Stimulated activated CD4-positive, alpha-beta T cell treated with anti-CD3 and anti-CD28 coated beads, Interleukin-1b, Interleukin-23, amount 100 ng/mL, for 1 hour (primary cell): Measurements from ENCODE around the gene TPSB2.

ENCODE experiments used
- DNase-seq, 2 donors: peaks; one replicate each; pipeline ENCODE4 v3.0.0-alpha.2; 2020; ENCODE audit warnings: low read depth in 2 of 2

The TPSB2 gene

DNA sequence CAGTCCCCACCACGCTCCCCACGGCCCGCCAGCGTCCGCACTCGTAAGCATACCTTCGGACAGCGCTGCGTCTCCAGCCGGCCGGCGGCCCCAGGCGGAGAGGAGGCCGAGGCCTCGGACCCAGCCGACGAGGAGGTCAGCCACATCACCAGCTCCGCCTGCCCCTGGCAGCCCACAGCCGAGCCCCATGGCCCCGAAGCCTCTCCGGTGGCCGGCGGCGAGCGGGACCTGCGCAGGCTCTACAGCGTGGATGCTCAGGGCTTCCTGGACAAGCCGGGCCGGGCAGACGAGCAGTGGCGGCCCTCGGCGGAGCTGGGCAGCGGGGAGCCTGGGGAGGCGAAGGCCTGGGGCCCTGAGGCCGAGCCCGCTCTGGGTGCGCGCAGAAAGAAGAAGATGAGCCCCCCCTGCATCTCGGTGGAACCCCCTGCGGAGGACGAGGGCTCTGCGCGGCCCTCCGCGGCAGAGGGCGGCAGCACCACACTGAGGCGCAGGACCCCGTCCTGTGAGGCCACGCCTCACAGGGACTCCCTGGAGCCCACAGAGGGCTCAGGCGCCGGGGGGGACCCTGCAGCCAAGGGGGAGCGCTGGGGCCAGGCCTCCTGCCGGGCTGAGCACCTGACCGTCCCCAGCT lies 9.8 kb downstream of the TPSB2 start:
- DNase-seq = no peak

DNA sequence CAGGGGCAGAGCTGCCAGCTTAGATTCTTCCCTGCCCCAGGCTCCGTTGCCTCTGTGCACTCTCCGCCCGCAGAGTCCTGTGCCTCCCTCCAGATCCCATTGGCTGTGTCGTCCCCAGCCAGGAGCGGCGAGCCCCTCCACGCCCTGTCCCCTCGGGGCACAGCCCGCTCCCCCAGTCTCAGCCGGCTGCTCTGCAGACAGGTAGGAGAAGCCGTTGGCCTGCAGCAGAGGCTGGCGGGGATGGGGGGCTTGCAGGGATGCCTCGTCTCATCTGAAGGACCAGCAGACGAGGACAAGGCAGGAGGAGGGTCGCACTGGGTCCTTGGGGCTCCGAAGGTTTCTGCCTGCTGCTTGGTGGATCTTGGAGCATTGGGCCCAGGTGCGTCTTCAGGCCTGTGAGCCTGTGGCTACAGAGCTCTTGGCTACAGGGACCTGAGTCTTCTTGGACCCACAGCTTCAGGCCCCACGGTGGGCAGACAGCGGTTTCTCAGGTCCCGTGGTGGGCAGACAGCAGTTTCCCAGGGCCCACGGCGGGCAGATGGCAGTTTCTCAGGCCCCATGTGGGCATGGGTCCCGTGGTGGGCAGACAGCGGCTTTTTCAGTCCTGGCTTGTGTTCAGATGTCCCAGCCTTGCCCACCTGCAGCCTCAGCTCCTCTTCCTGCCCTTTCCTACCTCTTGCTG lies 10.9 kb downstream of the TPSB2 start:
- DNase-seq = no peak

GRCh38 chr16:1218061-1218929 lies 11.7 kb downstream of the TPSB2 start:
- DNase-seq = no peak

- DNase-seq = no peak
These were observed 12.5 kb downstream of the TPSB2 start for GRCh38 chr16:1217526-1217925.

GRCh38 chr16:1216681-1217400 lies 13.1 kb downstream of the TPSB2 start:
- no peak for DNase-seq

- no peak for DNase-seq
These were observed 13.7 kb downstream of the TPSB2 start for GRCh38 chr16:1216296-1216619.

DNA sequence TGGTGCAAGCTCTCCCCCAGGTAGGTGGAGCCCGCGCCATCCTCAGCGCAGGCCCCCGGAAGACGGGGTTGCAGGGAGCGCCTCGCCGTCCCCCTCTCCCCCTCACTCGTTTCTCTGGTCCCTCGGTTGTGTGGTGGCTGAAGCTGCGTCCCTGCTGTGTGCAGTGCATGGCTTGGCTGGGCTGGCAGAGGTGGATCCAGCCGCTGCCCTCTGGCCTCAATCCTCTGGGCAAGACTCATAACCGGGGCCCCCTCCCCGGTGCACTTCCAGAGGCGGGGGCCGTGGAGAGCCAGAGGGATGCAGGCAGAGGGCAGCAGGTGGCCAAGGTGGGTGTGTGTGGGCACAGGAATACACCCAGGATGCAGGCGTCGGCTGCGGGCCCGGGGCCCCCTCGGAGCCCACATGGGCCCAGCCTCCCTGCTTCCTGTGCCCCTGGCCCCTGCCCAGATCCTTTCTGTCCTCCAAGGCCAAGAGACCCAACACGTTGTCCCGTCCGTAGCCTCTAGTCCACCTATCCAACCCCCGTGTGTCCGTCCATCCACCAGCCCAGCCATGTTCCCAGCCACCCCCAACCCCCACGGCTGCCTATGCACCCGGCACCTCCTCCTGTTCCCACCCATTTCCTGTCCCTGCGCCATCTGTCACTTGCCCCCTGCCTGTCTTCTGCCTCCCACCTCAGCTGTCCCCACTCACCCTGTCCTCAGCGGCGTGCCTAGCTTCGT lies 14.2 kb downstream of the TPSB2 start:
- DNase-seq = no peak

DNA sequence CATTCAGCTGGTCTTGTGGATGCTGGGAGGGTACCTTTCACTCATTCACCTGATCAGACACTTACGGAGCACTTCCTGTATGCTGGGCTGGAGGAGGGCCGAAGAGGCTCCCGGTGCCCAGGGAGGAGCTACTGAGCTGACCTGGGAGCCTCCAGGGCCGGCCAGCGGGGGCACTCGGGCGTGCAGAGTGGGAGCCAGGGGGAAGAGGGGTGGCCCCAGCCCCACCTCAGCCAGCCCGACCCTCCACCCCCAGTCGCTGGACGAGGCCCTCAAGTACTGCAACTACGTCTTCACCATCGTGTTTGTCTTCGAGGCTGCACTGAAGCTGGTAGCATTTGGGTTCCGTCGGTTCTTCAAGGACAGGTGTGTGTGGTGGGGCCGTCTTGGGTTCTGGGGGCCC lies 15.3 kb downstream of the TPSB2 start:
- no peak for DNase-seq

DNA sequence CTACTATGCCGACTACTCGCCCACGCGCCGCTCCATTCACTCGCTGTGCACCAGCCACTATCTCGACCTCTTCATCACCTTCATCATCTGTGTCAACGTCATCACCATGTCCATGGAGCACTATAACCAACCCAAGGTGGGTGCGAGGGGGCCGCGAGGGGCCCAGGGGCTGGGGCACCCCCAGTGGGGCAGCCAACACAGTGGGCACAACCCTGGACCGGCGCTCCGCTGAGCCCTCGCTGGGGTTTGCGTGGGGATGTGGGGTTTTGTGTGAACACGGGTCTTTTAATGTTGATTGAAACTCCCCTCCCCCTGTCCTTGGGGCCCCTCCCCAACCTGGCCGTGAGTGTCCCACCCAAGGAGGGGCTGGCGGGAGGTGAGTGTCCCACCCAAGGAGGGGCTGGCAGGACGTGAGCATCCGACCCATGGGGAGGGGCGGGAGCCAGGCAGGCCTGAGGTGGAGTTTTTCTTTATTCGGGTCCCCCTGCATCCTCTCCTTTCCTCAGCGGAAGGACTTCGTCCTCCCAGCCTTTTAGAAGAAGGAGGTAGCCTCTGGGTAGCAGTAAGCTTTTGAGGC lies 16.1 kb downstream of the TPSB2 start:
- DNase-seq = no peak

DNA sequence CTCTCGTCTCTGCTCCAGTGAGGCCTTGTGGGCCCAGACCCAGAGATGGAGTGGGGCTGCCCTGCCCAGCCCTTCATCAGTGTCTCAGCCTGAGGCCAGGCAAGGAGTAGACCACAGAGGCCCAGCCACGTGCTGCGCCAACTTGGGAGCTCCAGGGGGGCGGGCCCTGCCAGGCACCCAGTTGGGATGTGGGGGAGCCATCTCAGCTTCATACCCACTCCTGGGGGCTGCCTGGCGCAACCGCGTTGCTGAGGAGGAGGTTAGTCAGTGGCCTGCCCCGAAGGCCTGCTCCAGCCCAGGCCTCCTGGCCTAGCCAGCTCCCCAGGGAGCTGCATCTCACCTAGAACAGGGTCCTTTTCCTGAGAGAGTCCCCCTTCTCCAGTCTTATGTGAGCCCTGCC lies 16.8 kb downstream of the TPSB2 start:
- no peak for DNase-seq

GRCh38 chr16:1212616-1213194 lies 17.3 kb downstream of the TPSB2 start:
- DNase-seq = no peak

DNA sequence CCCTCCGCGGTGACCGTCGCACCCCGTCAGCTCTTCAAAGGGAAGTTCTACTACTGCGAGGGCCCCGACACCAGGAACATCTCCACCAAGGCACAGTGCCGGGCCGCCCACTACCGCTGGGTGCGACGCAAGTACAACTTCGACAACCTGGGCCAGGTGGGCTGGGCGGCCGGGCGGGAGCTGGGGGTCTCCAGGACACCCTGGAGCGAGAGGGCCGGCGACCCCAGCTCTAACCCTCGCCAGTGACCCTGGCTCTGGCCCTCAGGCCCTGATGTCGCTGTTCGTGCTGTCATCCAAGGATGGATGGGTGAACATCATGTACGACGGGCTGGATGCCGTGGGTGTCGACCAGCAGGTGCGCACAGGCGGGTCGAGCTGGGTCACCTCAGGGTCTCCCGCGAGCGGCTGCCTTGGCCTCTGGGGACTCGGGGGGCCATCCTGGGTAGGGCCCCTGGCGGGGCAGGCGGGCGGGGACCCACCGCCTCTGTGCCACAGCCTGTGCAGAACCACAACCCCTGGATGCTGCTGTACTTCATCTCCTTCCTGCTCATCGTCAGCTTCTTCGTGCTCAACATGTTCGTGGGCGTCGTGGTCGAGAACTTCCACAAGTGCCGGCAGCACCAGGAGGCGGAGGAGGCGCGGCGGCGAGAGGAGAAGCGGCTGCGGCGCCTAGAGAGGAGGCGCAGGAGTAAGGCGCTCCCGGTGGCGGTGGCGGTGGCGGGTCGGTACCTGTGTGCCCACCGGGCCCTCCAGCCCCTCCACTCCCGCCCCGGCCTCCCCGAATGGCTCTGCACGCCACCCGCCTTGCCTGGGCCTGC lies 18.3 kb downstream of the TPSB2 start:
- DNase-seq = no peak

- no peak for DNase-seq
These were observed 19.5 kb downstream of the TPSB2 start for GRCh38 chr16:1210461-1210860.

- DNase-seq = no peak
These were observed 20.9 kb downstream of the TPSB2 start for GRCh38 chr16:1209081-1209480.

DNA sequence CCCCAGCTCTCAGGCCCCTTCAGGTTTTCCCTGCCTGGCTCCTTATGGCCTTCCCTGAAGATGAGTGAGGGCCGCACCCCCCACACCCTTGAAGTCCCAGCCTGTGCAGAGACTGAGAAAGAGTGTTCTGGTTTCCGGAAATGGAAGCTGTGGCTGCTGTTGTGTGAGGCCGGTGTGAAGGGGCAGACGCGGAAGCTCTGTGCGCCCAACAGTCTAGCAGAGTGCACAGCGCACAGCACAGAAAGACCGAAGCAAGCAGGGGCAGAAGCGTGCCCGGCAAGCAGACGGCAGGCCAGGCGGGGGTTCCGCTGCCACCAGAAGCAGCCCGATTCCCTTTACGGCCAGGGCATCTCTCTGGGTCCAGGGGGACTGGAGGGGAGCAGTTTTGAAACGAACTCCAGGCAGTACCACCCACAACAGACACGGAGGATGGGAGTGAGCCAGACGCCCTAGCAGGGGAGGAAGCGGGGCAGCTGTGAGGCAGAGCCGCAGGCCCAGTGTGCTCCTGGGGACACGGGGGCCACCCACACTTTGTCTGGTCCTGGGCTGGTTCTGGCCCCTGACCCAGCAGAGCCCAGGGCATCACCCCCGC lies 21.6 kb downstream of the TPSB2 start:
- DNase-seq = no peak

- DNase-seq = no peak
These were observed 23.2 kb downstream of the TPSB2 start for GRCh38 chr16:1206786-1207185.

GRCh38 chr16:1206326-1206725 lies 23.7 kb downstream of the TPSB2 start:
- DNase-seq = no peak

- no peak for DNase-seq
These were observed 25.1 kb downstream of the TPSB2 start for GRCh38 chr16:1204933-1205332.

GRCh38 chr16:1202274-1202673 lies 27.7 kb downstream of the TPSB2 start:
- no peak for DNase-seq

DNA sequence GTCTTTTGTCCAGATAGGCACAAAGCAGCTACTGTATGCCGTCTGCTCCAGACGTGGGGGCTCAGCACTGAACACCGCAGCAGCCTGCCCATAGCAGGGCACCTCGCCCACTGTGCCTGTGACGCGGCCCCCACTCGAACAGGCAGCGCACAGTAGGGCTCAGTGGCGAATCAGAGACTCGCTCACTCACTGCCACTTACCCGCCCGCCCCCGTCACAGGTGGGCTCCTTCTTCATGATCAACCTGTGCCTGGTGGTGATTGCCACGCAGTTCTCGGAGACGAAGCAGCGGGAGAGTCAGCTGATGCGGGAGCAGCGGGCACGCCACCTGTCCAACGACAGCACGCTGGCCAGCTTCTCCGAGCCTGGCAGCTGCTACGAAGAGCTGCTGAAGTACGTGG lies 28.5 kb downstream of the TPSB2 start:
- DNase-seq = no peak
